ENCODE measurements around the gene MRNIP.

DNA sequence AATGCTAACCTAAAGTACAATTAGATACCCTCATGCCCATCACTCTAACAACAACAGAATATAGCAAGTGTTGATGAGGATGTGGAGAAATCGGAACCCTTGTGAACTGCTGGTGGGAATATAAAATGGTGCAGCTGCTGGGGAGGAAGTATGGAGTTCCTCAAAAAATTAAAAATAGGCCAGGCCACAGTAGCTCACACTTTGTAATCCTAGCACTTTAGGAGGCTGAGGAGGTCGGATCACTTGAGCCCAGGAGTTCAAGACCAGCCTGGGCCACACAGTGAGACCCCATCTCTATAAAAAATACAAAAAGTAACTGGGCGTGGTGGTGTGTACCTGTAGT is 18.0 kb upstream of the MRNIP start:
- TF ChIP-seq, protein P1, sequence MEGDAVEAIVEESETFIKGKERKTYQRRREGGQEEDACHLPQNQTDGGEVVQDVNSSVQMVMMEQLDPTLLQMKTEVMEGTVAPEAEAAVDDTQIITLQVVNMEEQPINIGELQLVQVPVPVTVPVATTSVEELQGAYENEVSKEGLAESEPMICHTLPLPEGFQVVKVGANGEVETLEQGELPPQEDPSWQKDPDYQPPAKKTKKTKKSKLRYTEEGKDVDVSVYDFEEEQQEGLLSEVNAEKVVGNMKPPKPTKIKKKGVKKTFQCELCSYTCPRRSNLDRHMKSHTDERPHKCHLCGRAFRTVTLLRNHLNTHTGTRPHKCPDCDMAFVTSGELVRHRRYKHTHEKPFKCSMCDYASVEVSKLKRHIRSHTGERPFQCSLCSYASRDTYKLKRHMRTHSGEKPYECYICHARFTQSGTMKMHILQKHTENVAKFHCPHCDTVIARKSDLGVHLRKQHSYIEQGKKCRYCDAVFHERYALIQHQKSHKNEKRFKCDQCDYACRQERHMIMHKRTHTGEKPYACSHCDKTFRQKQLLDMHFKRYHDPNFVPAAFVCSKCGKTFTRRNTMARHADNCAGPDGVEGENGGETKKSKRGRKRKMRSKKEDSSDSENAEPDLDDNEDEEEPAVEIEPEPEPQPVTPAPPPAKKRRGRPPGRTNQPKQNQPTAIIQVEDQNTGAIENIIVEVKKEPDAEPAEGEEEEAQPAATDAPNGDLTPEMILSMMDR (IDR thresholded peaks at IDR 0.05): no peak
- TF ChIP-seq POLR2A (IDR thresholded peaks at IDR 0.05): no peak

All from lower leg skin (tissue), 3 donors.